Activated CD4-positive, alpha-beta T cell treated with anti-CD3 and anti-CD28 coated beads, Interleukin-2, amount 50 U/mL, for 48 hours (primary cell): ENCODE data around the gene BDH1.
"Not testable (repeated sequence)": the region's sequence is repeated elsewhere in the genome, so short reads cannot be mapped to it uniquely, and the experiment has no call there.

Experiments used
- DNase-seq, 2 experiments: peaks; one replicate each; pipeline ENCODE4 v3.0.0-alpha.2; 2020

The BDH1 gene, protein sequence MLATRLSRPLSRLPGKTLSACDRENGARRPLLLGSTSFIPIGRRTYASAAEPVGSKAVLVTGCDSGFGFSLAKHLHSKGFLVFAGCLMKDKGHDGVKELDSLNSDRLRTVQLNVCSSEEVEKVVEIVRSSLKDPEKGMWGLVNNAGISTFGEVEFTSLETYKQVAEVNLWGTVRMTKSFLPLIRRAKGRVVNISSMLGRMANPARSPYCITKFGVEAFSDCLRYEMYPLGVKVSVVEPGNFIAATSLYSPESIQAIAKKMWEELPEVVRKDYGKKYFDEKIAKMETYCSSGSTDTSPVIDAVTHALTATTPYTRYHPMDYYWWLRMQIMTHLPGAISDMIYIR

DNA sequence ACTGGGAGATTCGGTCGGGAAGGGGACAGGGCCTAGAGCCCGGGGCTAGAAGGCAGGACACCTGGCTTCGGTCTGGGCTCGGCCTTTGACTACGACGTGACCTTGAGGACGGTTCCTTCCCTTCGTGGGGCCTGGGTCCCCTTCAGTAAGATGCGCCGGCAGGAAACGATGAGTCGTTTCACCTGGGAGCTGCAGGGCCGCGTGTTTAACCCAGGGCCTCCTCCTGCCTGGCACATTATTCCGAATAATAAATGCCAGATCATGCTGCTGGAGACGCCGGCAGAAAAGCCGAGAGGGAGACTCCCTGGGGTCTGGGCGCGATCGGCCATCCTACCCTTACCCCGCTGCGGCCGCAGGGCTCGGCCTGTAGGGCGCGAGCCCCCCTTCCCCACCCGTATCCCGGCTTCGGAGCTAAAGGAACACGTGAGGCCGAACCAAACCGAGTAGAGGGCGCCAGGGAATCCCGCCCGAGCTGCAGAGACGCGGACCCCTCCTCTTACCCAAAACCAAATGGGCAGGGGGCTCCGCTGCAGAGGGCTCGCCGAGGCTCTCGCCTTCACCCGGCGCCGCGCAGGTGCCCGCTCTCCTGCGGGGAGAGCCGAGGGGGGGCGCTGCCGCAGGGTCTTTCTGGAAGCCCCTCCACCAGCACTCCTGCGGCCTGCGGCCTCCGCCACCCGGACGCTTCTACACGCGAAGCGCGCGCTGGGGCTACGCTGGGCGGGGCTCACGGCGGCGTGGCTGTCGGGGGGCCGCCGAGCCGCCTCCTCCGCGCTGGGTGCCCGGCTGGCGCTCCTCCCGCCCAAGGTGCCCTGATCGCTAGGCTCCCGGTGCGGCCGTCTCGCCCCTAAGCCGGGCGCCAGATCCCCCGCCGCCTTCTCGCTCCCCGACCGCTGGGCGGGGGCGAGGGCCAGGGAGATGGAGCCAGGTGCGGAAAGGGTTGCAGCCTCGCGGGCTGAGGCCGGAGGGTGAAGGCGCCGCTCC, at the start of gene BDH1:
Gene BDH1 (minus strand): TSS at position 688 of the 981 bp plus-strand sequence. CDS start 9,525 bp downstream, outside the sequence.
- DNase-seq = peak; percentile 74 to 79

DNA sequence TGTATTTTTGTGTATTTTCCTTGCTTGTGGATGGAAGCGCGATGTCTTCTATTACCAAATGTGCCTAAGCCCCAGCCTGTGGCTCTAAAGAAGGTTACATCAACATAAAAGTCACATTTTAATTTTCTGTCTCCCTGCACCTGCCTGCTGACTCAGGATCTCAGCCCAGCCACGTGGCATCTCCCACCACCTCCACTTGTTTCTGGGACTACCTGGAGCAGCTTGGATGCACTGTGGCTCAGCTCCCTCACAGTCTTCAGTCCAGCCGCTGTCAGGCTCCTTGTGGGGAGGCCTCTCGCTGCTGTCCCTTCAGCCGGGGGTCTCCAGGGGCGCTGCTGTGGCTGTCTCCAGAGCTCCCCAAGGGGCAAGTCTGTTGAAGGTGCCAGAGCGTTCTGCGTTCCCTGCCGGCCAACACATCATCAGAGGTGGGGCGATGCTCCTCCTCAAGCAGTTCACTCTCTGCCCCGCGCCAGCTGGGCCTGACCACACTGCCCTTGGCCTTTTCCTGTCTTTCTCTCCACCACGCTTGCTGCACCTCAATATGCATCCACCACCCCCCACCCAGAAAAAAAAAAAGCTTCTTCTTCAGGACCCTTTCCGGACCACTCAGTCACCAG, 47.7 kb upstream of the BDH1 start:
- DNase-seq = no peak

DNA sequence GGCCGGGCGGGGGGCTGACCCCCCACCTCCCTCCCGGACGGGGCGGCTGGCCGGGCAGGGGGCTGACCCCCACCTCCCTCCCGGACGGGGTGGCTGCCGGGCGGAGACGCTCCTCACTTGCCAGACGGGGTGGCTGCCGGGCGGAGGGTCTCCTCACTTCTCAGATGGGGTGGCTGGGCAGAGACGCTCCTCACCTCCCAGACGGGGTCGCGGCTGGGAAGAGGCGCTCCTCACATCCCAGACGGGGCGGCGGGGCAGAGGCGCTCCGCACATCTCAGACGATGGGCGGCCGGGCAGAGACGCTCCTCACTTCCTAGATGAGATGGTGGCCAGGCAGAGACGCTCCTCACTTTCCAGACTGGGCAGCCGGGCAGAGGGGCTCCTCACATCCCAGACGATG, 46.6 kb upstream of the BDH1 start:
- DNase-seq = not testable (repeated sequence)

DNA sequence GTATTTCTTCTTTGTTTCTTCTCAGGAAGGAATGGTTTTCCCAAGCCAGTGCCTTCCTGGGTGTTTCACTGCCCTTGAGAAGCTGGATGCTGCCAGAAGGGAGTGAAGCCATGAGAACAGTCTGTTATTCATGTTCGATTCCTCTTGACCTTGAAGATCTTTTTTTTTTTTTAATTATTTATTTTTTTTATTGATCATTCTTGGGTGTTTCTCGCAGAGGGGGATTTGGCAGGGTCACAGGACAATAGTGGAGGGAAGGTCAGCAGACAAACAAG, 45.7 kb upstream of the BDH1 start:
- DNase-seq = not testable (repeated sequence)

DNA sequence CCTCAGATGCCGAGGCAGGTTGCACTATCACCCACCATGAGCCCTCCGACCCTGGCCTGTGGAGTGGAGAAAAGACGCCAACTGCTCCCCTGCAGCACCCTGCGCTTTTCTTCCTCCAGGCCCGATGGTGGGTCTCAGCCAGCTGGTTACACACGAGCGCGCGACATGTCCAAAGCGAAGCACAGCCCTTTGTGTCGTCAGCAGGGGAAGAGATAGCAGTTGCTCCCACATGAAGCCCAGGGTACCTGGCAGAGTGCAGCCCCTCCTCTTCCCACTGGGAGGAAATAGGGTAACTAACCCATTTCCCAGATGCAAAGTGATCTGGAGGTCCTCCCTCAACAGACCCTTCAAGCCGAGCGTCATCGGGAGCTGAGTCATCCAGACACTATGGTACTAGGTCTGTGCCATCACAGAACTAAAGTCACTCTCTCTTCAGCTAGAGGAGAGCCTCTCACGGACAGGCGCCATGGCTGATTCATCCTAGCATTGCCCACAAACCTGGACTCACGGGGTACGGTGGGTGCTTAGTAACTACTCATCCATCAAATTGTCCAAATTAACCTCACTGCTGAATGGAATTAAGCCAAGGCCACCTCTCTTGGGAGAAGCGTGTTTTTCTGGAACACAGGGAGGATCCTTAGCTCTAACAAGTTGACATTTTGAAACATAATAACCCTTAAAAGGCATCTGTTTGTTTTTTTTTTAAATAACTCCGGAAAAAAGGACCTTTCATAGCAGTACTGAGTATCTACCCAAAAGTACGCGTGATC, 45.2 kb upstream of the BDH1 start:
- no peak for DNase-seq

DNA sequence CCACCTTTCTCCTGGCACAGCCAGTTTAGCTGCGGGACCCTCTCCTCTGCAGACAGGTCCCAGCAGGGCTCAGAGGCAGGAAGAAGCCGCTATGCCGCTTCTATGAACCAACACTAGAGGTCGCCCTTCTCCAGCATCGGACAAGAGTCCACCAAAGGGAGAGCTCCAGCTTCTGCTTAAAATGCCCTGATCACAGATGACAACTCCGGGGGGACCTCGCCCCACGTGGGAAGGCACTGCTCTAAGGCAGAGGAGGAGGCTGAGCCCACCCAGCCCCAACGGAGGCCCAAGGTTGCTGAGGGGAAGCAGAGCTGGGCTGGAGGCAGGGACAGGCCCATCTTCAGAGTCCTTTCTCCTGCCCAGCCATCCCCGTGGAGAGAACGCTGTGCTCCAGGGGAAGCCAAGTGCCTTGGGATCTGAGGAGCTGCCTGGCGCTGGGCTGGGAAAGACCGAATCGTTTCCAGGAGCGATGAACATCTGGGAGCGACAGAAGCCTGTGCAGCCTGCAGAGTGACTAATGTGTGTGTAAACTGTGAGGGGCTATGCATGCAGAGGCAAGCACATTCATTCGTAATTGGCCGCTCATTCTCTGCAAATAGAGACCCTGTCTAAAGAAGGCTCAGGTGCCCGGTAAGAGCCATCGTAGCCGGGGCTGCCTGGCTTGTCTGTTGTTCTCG, 43.5 kb upstream of the BDH1 start:
- peak; percentile 77 to 84 for DNase-seq

DNA sequence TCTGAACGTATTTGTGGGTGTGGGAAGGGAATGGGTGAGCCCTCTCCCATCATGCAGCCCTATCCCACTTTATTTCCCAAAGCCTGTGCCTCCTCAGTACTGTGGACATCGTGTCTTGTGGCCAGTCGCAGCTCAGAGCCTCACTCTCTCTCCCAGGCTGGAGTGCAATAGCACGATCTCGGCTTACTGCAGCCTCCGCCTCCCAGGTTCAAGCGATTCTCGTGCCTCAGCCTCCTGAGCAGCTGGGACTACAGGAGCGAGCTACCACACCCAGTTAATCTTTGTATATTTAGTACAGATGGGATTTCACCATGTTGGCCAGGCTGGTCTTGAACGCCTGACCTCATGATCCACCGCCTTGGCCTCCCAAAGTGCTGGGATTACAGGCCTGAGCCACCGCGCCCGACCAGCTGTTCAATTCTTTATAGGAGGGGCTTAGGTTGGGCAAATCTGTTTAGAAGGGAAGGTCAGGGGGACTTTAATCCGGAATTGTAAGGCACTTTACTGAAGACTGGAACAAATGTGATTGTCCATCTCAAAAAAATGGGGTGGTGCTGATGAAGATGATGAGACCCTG, 42.7 kb upstream of the BDH1 start:
- DNase-seq = no peak

DNA sequence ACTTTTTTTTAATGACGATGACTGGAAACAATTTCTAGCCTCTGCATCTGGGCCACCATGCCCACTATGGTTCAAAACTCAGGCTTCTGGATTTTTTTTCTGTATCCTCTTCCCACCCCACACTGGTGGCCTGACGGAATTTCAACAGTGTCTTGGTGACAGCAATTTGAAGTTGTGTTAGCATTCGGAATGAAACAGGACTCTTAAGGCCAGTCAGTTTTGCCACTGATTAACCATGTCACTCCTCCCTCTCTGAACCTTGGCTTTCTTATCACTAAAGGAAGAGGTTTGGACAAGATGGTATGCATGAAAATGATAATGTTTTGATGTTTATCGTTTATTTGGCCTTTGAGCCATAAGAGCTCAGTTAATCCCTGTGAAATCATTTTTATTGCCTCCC, 41.6 kb upstream of the BDH1 start:
- DNase-seq = no peak

DNA sequence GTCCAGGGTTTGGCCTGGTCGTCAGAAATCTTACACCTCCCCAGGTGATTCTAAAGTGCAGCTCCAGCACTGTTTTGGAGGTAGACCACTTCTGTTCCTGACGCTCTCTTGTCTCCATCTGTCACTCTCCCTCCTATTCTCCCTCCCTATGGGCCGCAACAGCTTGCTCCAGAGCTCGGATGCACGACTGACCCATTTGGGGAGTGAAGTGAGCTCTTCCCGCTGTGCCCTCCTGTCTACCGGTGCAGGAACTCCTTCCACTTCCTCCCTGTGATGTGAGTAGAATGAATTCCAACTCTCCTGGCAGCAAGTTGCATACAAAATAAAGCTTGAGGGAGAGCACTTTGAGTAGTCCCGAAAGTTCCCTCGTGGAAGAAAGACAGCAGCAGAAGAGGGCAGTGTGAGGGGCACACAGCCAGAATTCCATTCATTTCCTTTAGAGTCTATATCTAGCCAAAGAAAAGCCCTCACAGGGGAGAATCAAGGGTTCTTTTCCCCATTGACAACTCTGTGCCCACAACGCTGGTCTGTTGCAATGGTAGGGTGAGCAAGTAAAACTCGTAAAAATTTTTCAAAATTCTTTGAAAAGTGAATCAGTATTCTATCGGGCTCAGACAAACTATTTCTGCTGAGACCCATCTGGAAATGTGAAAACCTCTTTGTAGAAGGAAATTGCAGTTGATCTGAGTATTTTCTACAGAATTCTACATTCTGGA, 39.9 kb upstream of the BDH1 start:
- no peak for DNase-seq

DNA sequence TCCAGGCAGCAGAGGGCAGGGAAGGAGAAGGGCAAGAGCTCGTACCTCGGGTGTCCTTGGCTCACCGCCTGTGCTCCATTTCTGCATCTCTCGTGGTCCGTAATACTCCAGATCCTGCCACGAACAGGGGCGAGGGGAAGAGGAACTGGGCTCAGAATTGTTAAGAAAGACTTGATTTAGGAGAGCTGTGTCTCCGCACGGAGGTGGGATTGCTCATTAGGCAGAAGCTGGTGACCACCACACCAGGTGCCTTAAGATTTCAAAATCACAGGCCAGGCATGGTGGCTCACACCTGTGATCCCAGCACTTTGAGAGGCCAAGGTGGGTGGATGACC, 37.2 kb upstream of the BDH1 start:
- no peak for DNase-seq

DNA sequence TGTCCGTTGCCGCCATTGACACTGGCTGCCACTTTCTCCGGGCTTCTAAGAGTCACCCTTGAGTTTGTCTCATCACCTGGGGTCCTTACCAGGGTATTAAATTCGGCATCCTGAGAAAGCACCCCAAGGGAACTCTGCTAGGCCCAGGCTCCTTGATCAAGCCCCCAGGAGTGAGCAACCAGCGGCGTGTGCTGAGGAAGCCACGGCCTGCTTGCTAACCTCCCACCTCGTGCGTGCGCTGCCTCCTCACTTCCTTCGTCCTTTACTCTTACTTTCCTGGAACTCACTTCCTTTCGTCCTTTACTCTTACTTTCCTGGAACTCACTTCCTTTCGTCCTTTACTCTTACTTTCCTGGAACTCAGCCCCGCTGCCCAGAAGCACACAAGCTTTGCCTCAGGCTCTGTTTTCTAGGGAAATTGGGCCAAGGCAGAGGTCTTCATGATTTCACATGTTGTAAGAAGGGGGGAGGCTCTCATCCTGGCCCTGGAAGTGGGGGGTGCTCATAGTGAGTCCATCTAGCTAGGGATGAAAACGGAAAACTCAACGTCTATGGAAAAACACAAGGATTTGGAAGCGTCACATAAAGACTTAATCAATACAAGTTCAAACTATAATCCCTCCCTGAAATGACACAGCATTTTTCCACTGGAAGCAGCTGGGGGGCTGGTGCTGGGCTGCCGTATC, 36.7 kb upstream of the BDH1 start:
- DNase-seq = peak; percentile 49 to 60

DNA sequence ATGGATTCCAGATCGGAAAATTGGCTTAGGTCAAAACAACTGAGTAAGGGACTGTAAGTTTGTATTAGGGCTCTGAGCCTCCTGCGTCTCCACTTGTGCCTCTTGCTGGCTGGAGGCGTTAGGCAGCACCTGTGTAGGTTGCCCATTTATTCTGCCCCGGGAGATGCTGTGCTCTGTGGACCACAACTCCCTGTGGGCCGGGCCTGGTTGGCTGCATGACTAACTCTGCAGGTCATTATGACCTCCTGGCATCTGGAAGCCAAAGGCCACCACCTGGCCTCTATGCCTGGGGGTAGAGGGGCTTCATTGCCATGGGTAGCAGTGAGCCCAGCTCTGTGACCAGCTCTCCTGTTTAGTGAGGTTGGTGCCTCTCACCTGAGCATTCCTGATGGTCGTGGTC, 36.0 kb upstream of the BDH1 start:
- DNase-seq = no peak

DNA sequence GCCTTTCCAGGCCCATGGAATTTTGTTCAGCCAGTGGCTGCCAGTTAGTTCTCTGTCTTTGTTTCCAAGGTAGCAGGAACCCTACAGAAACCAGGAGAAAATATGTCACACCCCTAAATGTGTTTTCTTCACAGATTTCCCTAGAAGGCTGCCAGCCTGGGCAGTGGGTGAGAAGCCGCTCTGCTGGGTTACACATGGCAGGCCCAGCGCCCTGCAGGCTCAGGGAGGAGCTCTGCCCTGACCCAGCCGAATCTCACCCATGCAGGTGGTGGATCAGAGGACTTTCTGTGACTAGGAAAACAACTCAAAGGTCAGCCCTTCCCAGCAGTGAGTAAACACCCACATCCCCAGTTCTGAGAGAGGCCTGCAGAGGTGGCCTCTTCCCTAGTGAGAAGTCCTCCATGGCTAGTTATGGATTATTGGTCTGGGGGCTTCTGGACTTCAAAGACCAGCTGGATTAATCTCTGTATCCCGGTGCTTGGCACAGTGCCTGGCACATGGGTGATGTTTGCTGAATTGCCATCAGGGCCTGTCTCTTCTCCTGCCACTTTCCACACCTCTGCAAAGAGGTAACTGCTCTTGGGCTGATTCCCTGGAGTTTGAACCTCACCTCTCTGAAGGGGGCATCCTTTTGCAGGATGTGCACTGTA, 34.7 kb upstream of the BDH1 start:
- DNase-seq = no peak

DNA sequence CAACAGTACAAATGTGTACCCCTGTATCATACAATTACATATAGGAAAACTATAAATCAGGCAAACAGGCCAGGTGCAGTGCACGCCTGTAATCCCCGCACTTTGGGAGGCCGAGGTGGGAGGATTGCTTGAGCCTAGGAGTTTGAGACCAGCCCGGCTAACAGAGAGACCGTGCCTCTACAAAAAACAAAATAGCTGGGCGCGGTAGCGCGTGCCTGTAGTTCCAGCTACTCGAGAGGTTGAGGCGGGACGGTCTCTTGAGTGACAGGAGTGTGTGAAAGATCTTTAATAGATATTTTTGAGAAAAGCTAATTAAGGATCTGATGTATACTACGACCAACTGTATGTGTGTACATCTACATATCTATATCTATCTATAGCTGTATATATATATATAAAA, 33.8 kb upstream of the BDH1 start:
- no peak for DNase-seq

DNA sequence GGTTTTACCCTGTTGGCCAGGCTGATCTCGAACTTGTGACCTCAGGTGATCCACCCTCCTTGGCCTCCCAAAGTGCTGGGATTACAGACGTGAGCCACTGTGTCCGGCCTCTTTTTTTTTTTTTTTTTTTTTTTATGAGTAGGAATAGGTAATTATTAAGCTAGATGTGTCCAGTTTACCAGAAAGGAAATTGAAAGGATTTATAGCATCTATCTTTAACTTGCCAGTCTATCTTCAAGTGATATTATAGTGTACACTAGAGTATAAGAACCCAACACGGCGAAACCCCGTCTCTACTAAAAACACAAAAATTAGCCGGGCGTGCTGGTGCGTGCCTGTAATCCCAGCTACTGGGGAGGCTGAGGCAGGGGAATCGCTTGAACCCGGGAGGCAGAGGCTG, 31.0 kb upstream of the BDH1 start:
- not testable (repeated sequence) for DNase-seq

DNA sequence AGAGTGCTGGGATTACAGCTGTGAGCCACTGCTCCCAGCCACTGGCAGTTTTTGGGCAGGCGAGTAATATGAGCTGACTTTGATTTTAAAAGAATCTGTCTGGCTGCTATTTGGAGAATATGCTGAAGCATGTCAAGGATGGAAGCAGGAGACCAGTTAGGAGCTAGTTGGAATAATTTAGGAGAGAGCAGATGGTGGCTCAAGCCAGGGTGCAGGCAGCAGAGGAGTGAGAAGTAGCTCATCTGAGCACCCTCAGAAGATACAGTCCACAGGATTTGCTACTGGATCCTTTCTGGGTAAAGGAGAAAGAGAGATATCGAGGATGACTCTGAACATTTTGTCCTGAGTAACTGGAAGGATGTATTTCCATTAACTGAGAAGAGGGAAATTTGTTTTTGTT, 30.4 kb upstream of the BDH1 start:
- no peak for DNase-seq

DNA sequence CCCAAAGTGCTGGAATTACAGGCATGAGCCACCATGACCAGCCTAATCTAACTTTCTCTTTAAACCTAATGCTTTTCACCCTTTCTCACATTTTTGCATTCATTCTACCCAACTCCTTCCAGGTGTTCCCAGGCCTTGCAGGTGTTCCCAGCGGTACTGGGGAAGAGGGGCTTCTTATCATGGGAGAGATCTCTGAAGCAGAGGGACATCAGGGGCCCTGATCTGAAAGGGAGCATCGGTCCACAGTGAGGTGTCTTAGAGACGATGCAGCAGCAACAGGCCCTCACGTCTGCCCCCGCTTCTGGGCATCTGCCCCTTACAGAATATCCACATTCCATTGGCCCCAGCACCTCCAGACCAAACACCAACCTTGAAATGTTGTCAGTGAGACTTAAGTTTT, 29.0 kb upstream of the BDH1 start:
- no peak for DNase-seq

DNA sequence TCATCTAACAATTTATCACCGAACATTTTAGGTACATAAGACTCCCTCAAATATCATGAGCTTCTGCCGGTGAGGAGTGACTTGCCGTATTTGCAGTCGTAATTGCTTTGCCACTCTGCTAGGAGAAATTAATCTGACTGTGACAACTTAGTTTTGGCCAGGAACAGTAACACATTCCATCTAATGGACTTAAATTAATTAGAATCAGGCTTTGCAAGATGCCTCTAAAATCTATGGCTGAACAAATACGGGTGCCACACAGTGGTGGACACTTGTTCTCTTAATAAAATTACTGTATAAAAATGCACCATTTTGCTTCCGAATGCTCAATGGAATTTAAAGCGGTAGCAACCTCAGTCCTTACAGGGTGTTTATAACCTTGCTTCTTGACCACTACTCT, 27.6 kb upstream of the BDH1 start:
- no peak for DNase-seq

DNA sequence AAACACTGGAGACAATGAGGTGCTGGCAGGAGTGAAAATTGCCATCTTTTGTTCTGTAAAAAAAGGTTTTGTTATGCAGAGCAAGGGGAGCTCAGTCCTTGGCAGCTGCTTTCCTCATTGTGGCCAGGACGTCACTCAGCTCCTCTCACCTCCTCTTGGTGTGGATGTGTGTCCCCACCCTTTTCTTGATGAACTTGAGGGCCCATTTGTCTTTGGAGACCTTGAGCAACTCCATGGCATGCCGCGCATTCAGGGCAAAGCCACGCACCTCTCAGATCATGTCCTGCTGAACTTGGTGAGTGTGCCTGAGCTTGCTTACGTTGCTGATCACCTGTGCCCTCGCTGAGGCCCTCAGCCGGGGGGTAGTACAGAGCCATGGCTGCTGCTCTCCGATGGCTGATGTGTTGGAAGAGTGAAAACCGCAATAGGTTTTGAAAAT, 24.5 kb upstream of the BDH1 start:
- DNase-seq = no peak

DNA sequence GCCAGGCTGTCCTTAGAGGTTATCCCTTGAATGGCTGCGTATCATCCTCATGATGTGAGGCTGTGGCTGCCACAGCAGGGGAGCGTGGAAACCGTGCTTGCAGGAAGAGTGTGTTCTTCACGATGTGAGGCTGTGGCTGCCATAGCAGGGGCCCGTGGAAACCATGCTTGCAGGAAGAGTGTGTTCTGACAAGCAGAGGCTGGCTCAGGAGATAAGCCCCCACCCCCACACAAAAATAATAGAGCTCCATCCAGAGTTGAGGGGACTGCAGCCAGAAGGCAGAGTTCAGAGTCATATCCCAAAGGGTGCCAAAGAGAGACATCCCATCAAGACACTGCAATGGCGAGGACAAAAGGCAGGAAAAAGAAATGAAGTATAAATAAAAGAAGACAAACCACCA, 22.6 kb upstream of the BDH1 start:
- no peak for DNase-seq
